Stimulated activated CD4-positive, alpha-beta T cell treated with anti-CD3 and anti-CD28 coated beads, Interleukin-4, amount 100 ng/mL, for 48 hours (primary cell): ENCODE data around the gene KMT2C.
"Not testable (repeated sequence)": the region's sequence is repeated elsewhere in the genome, so short reads cannot be mapped to it uniquely, and the experiment has no call there.

Experiments used
- DNase-seq, 2 donors: peaks; one replicate each; pipeline ENCODE4 v3.0.0-alpha.2; 2020; ENCODE audit warnings: low read depth in 2 of 2

The KMT2C gene

DNA sequence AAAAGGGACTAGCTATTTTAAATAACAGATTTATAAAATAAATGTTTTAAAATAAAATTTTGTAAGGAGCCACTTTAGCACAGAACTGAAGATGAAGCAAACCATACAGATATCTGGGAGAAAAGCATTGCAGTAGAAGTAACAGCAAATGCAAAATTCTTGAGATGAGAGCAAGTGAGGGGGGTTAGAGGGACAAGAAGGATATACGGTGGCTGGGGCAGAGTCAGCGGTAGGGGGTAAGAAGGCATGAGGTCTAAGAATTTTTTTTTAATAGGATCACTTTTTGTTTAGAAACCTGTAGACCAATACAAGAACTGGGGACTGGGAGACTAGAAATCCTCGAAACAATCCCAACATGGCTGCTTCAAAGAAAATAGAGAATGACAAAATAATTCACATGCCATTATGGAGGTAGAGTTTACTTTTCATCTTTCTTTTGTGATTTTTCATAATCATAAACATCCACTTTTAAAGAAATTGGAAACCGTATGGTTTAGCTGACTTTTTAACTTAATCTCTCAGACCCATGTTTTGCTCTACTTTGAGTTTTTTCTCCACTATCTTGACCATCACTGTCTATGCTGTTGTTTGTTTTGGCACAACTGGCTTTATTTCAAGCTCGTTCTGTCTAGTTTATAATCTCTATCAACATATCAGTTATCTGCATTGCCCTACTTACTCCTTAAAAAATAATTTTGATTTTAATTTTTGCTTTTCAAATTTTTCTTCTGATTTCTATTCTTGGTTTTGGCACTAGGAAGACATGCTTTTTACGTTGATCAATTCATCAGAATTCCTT lies 73.5 kb downstream of the KMT2C start:
- DNase-seq = no peak

DNA sequence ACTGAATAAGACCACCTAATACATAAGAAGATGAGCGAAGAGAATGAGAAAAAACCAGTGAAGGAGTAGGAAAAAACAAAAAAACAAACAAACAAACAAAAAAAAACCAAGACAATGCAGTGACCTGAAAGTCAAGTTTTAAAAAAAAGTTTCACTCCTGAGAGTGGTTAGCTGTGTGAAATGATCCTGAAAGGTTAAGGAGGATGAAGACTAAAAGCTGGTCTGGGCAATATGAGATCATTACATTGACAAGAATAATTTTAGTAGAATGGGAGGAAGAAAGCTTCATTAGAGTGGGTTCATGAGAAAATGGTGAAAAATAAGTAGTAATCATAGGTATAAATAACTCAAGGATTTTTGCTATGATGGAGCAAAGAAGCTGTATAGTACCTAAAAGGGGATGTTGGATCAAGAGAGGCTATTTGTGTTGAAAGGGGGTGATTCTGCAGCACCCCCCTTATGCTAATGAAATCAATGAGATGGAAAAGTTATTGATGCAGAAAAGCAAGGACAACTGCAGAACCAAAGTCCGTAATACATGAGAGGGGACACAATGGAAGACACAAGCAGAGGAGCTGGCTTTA lies 80.2 kb downstream of the KMT2C start:
- DNase-seq = no peak

DNA sequence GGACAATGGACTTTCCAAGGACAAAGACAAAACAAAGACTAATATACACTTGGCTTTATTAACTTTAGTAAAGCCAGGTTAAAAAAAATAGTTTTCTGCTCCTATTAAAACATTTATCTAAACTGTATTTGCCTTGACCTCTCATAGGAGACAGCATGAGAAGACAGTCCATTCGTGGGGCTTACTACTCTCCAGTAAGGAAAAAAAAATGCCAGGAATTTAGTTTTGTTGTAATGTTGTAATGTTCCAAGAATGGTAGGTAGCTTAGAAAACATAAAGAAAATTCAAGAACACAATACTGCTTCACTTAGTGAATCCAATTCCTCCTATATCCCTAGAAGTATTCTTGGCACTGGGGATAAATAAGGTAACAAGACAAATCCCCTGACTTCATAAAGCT lies 81.7 kb downstream of the KMT2C start:
- no peak for DNase-seq

DNA sequence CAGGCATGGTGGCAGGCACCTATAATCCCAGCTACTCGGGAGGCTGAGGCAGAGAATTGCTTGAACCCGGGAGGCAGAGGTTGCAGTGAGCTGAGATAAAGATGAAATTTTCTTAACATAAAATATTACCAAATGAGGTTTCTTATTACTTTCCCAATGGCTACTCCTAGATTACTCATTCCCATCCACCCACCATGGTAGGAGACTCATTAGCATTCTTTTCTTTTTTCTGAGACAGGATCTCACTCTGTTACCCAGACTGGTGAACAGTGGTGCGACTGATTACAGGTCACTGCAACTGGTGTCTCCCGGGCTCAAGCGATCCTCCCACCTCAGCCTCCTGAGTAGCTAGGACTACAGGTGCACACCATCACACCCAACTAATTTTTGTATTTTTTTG lies 82.5 kb downstream of the KMT2C start:
- DNase-seq = not testable (repeated sequence)

DNA sequence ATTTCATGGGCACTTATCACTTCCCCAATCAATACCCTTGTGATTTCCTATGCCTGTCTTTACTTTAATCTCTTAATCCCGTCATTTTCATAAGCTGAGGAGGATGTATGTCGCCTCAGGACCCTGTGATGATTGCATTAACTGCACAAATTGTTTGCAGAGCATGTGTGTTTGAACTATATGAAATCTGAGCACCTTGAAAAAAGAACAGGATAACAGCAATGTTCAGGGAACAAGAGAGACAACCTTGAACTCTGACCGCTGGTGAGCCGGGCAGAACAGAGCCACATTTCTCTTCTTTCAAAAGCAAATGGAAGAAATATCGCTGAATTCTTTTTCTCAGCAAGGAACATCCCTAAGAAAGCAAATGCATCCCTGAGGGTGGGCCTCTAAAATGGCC lies 84.1 kb downstream of the KMT2C start:
- not testable (repeated sequence) for DNase-seq

DNA sequence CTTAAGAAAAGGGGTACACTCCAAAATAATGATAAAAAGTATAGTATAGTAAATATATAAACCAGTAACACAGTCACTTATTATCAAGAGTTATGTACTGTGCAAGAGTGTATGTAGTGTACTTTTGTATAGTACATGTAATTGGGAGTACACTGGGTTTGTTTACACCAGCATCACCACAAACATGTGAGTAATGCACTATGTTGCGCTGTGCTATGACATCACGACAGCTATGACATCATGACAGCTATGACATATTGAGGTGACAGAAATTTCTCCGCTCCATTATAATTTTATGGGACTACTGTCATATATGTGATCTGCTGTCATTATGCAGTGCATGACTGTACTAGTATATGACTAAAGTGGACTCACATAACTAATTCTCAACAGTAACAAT lies 84.6 kb downstream of the KMT2C start:
- no peak for DNase-seq

DNA sequence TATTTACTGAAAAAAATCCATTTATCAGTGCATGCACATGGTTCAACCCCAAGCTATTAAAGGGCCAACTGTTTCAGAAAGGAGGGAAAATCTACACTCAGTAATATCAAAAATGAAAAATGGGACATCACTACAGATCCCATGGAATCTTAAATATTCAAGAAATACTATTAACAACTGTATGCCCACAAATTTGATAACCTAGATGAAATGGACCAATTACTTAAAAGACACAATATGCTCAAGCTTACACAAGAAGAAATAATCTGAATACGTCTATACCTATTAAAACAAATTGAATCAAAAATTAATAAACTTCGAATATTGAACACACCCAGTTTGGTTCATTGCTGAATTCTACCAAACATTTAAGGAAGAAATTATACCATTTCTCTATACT lies 87.9 kb downstream of the KMT2C start:
- DNase-seq = no peak

DNA sequence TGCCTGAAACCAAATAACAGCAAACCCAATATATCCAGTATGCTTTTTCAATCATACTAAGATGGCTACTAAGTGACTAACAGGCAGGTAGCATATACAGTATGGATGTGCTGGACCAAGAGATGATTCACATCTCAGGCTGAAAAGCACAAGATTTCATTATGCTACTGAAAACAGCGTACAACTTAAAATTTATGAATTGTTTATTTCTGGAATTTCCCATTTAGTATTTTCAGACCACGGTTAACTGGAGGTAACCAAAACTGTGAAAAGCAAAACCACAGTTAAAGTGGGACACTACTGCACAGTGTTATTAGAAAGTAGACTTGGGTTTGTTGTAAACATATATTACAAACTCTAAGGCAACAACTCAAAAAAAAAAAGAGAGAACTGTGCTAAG lies 91.5 kb downstream of the KMT2C start:
- no peak for DNase-seq

DNA sequence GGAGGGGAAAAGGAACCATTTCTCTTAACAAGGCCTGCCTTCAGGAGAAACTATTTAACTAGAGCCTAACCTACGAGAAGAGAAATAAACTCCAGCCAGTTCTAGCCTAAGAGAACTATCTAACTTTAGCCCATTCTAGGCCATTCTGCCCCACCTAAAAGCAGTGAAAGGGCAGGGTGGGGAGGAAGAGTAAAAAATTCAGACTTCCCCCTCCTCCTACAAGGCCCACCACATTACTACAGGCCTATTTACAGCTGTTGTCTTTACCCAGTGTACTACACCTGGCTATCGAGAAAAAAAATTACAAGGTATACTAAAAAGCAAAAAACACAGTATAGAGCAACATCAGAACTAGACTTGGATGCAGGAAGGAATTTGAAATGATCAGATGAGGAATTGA lies 93.0 kb downstream of the KMT2C start:
- DNase-seq = no peak

DNA sequence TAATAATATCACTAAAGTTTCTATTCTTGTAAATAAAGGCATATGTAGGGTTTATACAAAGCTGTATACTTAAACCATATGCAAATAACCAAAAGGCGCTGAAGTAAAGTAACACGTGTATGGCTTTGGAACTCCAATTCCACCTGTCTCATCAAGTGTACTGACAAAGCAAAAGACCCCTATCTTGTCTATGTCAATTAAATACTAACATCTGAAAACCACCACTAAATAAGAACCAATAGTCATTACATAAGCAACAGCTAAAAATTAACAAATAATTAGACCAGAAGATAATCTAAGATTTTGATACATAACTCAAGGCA lies 93.9 kb downstream of the KMT2C start:
- no peak for DNase-seq

DNA sequence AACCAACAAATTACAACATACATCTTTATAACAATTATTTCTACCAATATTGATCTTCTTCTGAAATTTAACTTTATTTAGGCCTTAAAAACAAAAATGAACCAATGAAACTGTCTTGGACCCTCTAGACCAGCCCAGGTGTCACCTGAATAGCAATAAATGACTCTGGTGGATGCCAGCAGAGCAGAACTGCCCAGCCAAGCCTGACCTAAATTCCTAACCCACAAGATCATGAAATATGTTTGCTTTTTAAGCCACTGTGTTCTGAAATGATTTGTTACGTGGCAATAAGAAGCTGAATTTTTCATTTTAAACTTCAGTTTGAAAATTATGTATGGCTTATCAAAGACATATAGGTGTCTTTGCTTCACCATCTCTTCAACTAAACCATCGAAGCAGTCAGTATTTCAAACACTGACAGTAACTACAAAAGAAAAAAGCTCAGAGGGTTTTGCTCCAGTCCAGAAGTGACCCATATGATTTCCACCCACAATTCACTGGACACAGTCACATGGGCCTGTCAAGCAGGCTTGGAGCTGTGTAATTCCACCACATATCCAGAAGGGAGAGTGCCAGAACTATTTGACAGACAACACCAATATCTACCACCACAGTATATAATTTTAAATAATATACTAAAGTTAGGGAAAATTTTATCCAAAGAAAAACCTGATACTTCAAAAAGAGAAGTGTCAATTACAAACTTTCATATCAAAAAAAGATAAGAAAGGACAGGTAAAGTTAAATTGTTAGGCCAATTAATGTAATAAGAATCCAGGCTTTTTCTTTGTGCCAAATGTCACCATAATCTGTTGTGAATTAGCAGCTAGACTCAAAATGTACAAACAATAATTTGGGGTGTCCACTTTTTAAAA lies 94.5 kb downstream of the KMT2C start:
- DNase-seq = no peak

DNA sequence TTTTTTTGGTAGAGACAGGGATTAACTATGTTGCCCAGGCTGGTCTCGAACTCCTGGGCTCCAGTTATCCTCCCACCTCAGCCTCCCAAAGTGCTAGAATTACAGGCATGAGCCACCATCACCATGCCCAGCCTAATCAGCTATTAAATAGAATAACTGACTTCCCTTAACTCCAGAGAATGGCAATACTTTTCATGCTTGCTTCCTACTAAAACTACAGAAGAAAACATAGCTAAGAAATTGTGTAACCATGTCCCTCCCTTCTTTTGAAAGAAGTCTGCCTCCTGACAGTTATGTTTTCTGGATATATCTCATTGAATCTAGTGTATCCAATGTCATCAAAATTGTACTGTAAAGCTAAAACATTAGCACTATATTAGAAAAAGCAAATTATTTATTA lies 95.6 kb downstream of the KMT2C start:
- DNase-seq = no peak

DNA sequence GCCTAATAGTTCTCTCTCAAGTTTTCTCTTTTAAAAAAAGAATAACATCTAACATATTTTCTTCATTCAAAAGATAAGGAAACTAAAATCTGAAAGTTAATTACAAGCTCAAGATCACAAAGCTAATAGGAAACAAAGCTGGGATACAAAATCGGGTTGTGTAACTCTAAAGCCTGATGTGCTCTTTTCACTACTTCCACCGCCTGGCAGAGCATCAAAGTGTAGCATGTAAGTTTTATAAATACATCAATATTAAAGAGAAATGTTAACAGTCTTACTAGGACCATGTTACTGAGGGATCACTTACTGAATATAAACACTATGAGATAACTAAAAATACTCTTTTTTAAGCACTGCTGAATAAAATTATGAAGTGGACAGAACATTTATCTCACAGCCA lies 97.2 kb downstream of the KMT2C start:
- DNase-seq = no peak

DNA sequence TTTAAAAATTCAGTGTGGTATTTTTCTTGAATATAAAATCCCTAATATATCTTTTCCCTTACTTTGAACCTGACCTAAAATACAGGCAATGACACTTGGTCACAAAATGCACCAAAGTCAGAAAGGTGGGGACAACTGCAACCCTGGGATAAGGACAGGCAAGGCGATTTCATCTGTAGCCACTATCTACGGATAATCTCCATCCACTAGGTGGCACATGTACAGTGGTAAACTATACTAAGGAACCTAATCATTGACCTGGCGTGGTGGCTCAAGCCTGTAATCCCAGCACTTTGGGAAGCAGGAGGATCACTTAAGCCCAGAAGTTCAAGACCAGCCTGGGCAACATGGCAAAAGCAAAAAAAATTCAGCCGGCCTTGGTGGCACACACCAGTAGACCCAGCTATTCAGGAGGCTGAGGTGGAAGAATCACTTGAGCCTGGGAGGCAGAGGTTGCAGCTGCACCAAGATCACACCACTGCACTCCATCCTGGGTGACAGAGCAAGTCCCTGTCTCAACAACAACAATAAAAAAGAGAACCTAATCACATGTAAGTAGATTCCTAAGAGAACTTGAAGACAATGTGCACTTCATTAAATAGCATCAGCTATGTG lies 98.9 kb downstream of the KMT2C start:
- peak in 1 of 2 donors; percentile 2 for DNase-seq

DNA sequence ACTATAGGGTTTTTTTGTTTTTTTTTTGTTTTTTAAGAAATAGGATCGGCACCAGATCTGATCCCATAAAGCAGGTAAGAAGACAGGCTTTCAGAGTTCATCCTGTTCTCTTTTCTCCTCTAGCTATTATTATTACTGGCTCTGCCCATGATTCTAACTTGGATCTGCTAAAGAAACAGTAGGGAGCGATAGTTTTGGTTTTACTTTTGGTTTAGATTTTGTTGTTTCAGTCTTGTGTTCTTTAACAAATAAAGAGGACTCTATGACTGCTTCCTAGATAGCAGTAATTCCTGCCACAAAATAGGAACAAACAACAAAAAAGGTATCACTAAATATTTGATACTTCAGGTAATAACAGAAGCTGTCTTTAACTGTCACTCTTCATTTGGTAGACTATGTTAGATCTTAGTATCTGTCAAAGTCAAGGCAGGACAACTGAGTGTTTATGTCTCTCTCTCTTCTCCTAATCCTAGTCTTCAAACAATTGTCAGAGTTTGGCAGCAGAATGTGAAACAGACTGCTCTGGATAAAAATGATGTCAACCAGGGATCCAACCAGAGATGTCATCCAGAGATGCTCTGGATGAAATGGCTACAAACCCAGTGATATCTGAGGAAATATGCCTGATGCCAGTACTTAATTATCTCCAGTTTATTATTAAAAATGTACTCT lies 99.8 kb downstream of the KMT2C start:
- DNase-seq = no peak

DNA sequence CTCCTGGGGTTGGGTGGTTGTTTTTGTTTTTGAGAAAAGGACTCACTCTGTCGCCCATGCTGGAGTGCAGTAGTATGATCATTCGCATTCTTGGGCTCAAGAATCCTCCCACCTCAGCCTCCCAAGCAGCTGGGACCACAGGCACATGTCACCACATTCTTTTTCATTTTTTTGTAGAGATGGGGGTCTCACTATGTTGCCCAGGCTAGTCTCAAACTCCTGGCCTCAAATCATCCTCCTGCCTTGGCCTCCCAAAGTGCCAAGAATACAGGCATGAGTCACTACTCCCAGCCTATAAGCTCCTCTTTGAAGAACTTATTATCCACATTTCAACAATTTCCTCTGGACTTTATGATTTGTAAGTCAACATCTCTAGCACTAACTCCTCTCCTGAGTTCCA lies 102.7 kb downstream of the KMT2C start:
- DNase-seq = no peak

DNA sequence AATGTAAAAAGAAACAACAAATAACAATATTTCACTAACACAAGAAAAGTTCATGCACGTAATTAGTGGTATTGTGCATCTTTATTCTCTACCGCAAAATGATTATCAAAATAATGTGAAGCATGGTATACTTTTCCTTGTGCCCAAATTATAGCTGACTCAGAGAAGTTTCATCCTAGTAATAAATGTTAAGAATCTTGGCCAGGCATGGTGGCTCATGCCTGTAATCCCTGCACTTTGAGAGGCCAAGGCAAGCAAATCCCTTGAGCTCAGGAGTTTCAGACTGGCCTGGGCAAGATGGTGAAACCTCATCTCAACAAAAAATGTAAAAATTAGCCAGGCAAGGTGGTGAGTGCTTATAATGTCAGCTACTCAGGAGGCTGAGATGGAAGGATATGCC lies 105.0 kb downstream of the KMT2C start:
- no peak for DNase-seq

DNA sequence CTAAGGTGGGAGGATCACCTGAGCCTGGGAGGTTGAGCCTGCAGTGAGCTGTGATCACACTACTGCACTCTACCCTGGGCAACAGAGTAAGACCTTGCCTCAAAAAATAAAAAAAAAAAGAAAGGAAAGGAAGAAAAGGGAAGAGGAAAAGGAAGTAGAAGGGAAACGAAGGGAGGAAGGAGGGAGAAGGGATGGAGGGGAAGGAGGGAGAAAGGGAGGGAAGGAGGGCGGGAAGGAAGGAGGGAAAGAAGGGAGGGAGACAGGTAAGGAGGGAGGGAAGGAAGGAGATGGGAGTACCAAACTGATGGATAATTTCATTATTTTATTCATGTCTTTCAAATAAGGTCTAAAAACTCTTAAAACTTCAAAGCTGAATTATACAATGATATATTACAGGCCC lies 106.3 kb downstream of the KMT2C start:
- no peak for DNase-seq

DNA sequence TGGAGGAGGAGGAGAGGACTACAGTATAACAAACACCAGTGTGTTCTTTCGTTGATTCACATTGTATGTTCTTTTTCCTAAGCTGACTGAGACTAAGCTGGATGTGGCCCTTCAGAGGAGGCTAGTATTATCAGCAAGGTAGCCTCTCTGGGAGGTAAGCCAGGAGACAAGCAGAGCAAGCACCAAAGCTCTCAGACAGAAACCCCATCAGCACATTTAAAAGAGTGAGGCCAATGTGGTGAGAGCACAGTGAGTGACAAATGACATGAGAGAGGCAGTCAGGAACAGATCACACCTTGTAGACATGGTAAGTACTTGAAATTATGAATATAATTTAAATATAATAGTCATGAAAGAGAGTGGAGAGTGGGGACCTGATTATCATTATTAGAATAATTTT lies 107.6 kb downstream of the KMT2C start:
- no peak for DNase-seq

DNA sequence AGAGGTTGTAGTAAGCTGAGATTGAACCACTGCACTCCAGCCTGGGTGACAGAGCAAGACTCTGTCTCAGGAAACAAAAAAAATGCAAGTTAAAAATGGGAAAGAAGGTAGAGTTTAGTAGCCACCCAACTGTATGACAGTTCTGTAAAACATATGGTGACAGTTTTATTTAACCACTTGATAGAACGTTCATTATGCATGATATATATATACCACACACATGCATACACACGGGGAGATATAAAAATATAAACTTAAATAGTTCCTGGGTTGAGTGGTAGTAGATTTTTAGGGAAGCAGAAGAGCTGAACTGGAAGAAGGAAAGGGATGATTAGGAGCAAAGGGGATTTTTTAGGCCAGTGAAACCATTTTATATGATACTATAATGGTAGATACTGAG lies 120.0 kb downstream of the KMT2C start:
- no peak for DNase-seq

DNA sequence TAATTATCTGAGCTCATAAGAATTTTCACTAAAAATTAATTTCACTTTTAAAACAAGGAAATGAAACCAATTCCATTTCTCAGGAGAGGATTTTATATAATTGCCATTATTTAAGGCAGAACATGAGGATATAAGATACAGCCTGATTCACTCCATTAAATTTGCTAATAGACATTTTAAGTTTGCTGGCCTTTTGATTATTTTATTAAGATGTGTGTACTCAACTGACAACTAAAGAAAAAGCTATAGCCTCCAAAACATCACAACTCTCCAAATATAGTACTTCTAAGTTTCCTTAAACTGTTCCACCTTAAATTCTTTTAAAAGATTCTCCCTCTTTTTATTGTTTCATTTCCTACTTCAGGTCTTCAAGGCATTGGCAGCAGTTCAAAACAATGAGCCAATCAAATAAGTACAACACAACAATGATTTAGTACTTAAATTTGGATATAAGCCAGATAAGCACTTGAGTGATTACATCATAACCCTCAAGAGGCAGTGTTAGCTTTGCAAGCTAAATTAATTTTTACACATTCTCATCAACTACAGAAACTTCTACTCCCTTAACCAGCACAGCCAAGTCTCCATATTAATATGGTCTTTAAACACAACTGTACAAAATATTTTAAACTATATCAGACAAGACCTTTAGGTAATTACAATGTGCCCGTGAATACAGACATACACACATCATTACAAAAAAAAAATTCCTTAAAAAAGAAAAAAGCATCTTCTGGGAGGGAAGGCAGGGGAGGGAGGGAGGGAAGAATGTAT lies 121.8 kb downstream of the KMT2C start:
- DNase-seq = no peak
